Calu3 (cell line): Measurements from ENCODE around the gene SRP9. TPM values are rescaled to one million over a fixed set of nuclear protein-coding genes. Genes with fewer than 3 reads are reported as not detected.
"Not testable (repeated sequence)": the region's sequence is repeated elsewhere in the genome, so short reads cannot be mapped to it uniquely, and the experiment has no call there.

ENCODE experiments used
- BruUV-seq: library from RNA; stranded (reverse); fragments of 400-500 nt; replicated peaks from 2 replicates; lab custom pipeline; 2021; lab: Mats Ljungman, UMichigan
- CTCF ChIA-PET: fragments of 300-600 bp; sonication (Branson Sonifier 250); formaldehyde crosslinking; loops from one replicate; lab custom pipeline; 2022; ENCODE audit warnings: antibody characterized with exemption; lab: Charles Lee
- DNase-seq: peaks from one replicate; pipeline ENCODE4 v3.0.0; 2022
- H3K27ac Mint-ChIP-seq: one replicate; pipeline ENCODE4 v1.8.0; 2022; ENCODE audit warnings: mixed read lengths; ENCODE audit not compliant: unreplicated experiment
- H3K27me3 Mint-ChIP-seq: one replicate; pipeline ENCODE4 v1.8.0; 2022; ENCODE audit warnings: mixed read lengths; ENCODE audit not compliant: unreplicated experiment
- H3K36me3 Mint-ChIP-seq: one replicate; pipeline ENCODE4 v1.8.0; 2022; ENCODE audit warnings: mild to moderate bottlenecking, moderate library complexity, mixed read lengths; ENCODE audit not compliant: insufficient read depth, unreplicated experiment
- H3K4me1 Mint-ChIP-seq: one replicate; pipeline ENCODE4 v1.8.0; 2022; ENCODE audit warnings: mild to moderate bottlenecking, low read depth, mixed read lengths; ENCODE audit not compliant: unreplicated experiment
- H3K4me3 Mint-ChIP-seq: one replicate; pipeline ENCODE4 v1.8.0; 2022; ENCODE audit warnings: mild to moderate bottlenecking, low read depth, moderate library complexity, mixed read lengths; ENCODE audit not compliant: unreplicated experiment
- H3K9me3 Mint-ChIP-seq: one replicate; pipeline ENCODE4 v1.8.0; 2022; ENCODE audit warnings: low read depth, mixed read lengths; ENCODE audit not compliant: unreplicated experiment
- CTCF ChIP-seq: fragments of 200-600 bp; IDR thresholded peaks from one replicate; pipeline ENCODE4 v1.8.0; 2022; ENCODE audit warnings: antibody characterized with exemption; ENCODE audit not compliant: unreplicated experiment
- intact Hi-C: fragments of 100-400 bp; cut with micrococcal nuclease; formaldehyde crosslinking; loops from one replicate; pipeline ENCODE4 v1.10.0; 2022; ENCODE audit not compliant: unreplicated experiment
- total RNA-seq: library from RNA; stranded (reverse); gene quantifications from 2 replicates; pipeline ENCODE4 v1.2.3, GENCODE V29; 2022

The SRP9 gene
- total RNA-seq, 1 experiment from 2014 or later: 312 TPM

GRCh38 chr1:225778337-225778669, 677 bp downstream of the SRP9 start:
- TF ChIP-seq CTCF: no peak
- intact Hi-C loops: loop anchor here (2.0 to 10.0 kb wide), 2 partner anchors 32 to 196 kb away; partner anchors contain the start of gene EPHX1
- no peaks in the 10 kb centered on the region for H3K27me3 Mint-ChIP-seq
- CTCF ChIA-PET: interaction anchor here (0.6 to 2.0 kb wide), 14 partner anchors 10 to 333 kb away, joined by 3 to 12 read pairs (median 4); partner anchors contain the start of gene EPHX1
- peaks cover 41% of the 10 kb centered on the region for H3K4me1 Mint-ChIP-seq
- no peak for DNase-seq
- H3K36me3 Mint-ChIP-seq: peaks cover 18% of the 10 kb centered on the region
- no TSS peak for BruUV-seq
- H3K9me3 Mint-ChIP-seq: no peaks in the 10 kb centered on the region
- H3K27ac Mint-ChIP-seq: no peak overlapping the region
- H3K4me3 Mint-ChIP-seq: no peak overlapping the region

- H3K4me1 Mint-ChIP-seq: peaks cover 40% of the 10 kb centered on the region
Measured at GRCh38 chr1:225779165-225779564, 1.5 kb downstream of the SRP9 start.

GRCh38 chr1:225780134-225780533, 2.5 kb downstream of the SRP9 start:
- Mint-ChIP-seq H3K4me3 (no peak overlapping the region), H3K9me3 (no peaks in the 10 kb centered on the region), H3K4me1 (peaks cover 30% of the 10 kb centered on the region), H3K27me3 (no peaks in the 10 kb centered on the region), H3K27ac (no peak overlapping the region), H3K36me3 (peaks cover 30% of the 10 kb centered on the region)
- no peak for TF ChIP-seq CTCF
- no TSS peak for BruUV-seq
- intact Hi-C loops: no loop called here
- CTCF ChIA-PET: no interaction called here
- no peak for DNase-seq

More at GRCh38 chr1:225779165-225779564, 1.5 kb downstream of the SRP9 start:
- H3K4me3 Mint-ChIP-seq, H3K27me3 Mint-ChIP-seq, DNase-seq, H3K27ac Mint-ChIP-seq, H3K9me3 Mint-ChIP-seq, BruUV-seq: not testable (repeated sequence)
- intact Hi-C loops: loop anchor here (2.0 to 10.0 kb wide), 2 partner anchors 32 to 196 kb away; partner anchors contain the start of gene EPHX1
- peaks cover 22% of the 10 kb centered on the region for H3K36me3 Mint-ChIP-seq
- CTCF ChIA-PET: interaction anchor here (0.6 to 2.0 kb wide), 2 partner anchors 11 to 231 kb away, joined by 3 to 5 read pairs; no protein-coding TSS in a partner anchor

- H3K27me3 Mint-ChIP-seq: no peaks in the 10 kb centered on the region
- CTCF ChIA-PET: interaction anchor here (0.7 kb wide), 1 partner anchor 22 kb away, joined by 3 read pairs; no protein-coding TSS in a partner anchor
Measured at GRCh38 chr1:225780630-225781029, 3.0 kb downstream of the SRP9 start.

GRCh38 chr1:225789142-225789541, 11.5 kb downstream of the SRP9 start:
- intact Hi-C loops, H3K4me1 Mint-ChIP-seq, BruUV-seq, H3K27ac Mint-ChIP-seq, DNase-seq, H3K4me3 Mint-ChIP-seq, CTCF ChIA-PET, H3K9me3 Mint-ChIP-seq, H3K27me3 Mint-ChIP-seq: not testable (repeated sequence)
- H3K36me3 Mint-ChIP-seq: peaks cover 68% of the 10 kb centered on the region

More at GRCh38 chr1:225780630-225781029, 3.0 kb downstream of the SRP9 start:
- no peak for DNase-seq
- Mint-ChIP-seq H3K4me1 (peaks cover 26% of the 10 kb centered on the region), H3K27ac (peak overlapping the region; percentile 52), H3K36me3 (peaks cover 35% of the 10 kb centered on the region), H3K4me3 (peak overlapping the region; percentile 6), H3K9me3 (no peaks in the 10 kb centered on the region)
- no TSS peak for BruUV-seq
- TF ChIP-seq CTCF: no peak
- intact Hi-C loops: no loop called here
